ENCODE results near the gene TIMMDC1. TPM values are rescaled to one million over a fixed set of nuclear protein-coding genes. Genes with fewer than 3 reads are reported as not detected.

The TIMMDC1 gene
- total and polyA plus RNA-seq, 9 of the 15 experiments (the other 6 are each of a cell fraction or from before 2014, with no cell fraction given): 62.1 to 226 (median 86.6) TPM

DNA sequence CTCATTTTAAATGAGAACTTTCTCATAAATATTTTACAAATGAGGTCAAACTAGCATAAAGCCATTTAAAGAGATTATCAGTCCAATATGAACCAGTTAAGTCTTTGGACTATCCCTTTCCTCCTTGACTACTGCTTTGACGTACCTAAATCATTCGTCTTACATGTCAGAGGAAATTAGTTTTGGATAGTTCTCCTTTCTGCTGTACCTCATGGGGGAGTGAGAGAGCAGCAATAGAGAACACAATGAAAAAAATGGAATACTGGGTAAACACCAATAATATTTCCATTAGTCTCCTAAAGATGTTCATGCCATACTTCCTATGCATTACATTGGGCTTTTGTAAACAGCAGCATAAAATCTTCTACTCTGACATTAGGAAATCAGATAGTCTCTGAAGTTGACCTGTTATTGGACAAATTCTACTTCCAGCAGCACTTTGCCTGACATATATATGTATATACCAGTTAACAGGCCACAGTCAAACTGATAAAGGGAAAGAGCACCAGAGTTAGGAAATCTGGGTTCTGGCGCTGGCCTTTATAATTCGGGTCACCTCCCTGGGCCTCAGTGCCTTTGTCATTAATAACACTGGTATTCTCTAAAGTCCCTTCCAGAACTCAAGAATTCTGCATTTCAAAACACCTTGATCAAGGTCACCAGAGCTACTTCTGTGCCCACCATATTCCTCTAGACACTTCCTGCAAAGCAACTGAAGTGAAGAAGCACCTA is 26.8 kb downstream of the TIMMDC1 start (continued):
- TF ChIP-seq, protein P1, sequence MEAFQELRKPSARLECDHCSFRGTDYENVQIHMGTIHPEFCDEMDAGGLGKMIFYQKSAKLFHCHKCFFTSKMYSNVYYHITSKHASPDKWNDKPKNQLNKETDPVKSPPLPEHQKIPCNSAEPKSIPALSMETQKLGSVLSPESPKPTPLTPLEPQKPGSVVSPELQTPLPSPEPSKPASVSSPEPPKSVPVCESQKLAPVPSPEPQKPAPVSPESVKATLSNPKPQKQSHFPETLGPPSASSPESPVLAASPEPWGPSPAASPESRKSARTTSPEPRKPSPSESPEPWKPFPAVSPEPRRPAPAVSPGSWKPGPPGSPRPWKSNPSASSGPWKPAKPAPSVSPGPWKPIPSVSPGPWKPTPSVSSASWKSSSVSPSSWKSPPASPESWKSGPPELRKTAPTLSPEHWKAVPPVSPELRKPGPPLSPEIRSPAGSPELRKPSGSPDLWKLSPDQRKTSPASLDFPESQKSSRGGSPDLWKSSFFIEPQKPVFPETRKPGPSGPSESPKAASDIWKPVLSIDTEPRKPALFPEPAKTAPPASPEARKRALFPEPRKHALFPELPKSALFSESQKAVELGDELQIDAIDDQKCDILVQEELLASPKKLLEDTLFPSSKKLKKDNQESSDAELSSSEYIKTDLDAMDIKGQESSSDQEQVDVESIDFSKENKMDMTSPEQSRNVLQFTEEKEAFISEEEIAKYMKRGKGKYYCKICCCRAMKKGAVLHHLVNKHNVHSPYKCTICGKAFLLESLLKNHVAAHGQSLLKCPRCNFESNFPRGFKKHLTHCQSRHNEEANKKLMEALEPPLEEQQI (IDR thresholded peaks at IDR 0.05): no peak
- TF ChIP-seq, protein P2, sequence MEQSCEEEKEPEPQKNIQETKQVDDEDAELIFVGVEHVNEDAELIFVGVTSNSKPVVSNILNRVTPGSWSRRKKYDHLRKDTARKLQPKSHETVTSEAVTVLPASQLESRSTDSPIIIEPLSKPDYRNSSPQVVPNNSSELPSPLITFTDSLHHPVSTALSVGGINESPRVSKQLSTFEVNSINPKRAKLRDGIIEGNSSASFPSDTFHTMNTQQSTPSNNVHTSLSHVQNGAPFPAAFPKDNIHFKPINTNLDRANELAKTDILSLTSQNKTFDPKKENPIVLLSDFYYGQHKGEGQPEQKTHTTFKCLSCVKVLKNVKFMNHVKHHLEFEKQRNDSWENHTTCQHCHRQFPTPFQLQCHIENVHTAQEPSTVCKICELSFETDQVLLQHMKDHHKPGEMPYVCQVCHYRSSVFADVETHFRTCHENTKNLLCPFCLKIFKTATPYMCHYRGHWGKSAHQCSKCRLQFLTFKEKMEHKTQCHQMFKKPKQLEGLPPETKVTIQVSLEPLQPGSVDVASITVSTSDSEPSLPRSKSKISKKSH (CRISPR knock-in tag; IDR thresholded peaks at IDR 0.05): no peak
- TF ChIP-seq, protein P3, sequence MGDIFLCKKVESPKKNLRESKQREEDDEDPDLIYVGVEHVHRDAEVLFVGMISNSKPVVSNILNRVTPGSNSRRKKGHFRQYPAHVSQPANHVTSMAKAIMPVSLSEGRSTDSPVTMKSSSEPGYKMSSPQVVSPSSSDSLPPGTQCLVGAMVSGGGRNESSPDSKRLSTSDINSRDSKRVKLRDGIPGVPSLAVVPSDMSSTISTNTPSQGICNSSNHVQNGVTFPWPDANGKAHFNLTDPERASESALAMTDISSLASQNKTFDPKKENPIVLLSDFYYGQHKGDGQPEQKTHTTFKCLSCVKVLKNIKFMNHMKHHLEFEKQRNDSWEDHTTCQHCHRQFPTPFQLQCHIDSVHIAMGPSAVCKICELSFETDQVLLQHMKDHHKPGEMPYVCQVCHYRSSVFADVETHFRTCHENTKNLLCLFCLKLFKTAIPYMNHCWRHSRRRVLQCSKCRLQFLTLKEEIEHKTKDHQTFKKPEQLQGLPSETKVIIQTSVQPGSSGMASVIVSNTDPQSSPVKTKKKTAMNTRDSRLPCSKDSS (IDR thresholded peaks at IDR 0.05; ENCODE audit: low read depth, partially characterized antibody): no peak
- no peak for TF ChIP-seq MCM2 (IDR thresholded peaks at IDR 0.05; ENCODE audit: low read depth)
- TF ChIP-seq NFRKB (IDR thresholded peaks at IDR 0.05; ENCODE audit: low read depth): no peak
- peak; percentile 77 for TF ChIP-seq ZNF384 (IDR thresholded peaks at IDR 0.05; ENCODE audit: low read depth, low read length)
- TF ChIP-seq PML (IDR thresholded peaks at IDR 0.05; ENCODE audit: low read length): no peak
- TF ChIP-seq, protein P4, sequence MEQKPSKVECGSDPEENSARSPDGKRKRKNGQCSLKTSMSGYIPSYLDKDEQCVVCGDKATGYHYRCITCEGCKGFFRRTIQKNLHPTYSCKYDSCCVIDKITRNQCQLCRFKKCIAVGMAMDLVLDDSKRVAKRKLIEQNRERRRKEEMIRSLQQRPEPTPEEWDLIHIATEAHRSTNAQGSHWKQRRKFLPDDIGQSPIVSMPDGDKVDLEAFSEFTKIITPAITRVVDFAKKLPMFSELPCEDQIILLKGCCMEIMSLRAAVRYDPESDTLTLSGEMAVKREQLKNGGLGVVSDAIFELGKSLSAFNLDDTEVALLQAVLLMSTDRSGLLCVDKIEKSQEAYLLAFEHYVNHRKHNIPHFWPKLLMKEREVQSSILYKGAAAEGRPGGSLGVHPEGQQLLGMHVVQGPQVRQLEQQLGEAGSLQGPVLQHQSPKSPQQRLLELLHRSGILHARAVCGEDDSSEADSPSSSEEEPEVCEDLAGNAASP (IDR thresholded peaks at IDR 0.05): no peak
- TF ChIP-seq, protein P5, sequence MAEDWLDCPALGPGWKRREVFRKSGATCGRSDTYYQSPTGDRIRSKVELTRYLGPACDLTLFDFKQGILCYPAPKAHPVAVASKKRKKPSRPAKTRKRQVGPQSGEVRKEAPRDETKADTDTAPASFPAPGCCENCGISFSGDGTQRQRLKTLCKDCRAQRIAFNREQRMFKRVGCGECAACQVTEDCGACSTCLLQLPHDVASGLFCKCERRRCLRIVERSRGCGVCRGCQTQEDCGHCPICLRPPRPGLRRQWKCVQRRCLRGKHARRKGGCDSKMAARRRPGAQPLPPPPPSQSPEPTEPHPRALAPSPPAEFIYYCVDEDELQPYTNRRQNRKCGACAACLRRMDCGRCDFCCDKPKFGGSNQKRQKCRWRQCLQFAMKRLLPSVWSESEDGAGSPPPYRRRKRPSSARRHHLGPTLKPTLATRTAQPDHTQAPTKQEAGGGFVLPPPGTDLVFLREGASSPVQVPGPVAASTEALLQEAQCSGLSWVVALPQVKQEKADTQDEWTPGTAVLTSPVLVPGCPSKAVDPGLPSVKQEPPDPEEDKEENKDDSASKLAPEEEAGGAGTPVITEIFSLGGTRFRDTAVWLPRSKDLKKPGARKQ (CRISPR knock-in tag; IDR thresholded peaks at IDR 0.05): no peak
- no peak for TF ChIP-seq ZNF354B (CRISPR knock-in tag; IDR thresholded peaks at IDR 0.05)
- no peak for TF ChIP-seq ZNF133 (CRISPR knock-in tag; IDR thresholded peaks at IDR 0.05)
- no peak for TF ChIP-seq ZNF561 (CRISPR knock-in tag; conservative IDR thresholded peaks at IDR 0.05)
- no peak for TF ChIP-seq NR2C1 (IDR thresholded peaks at IDR 0.05)
- TF ChIP-seq NR2C1 (tag; IDR thresholded peaks at IDR 0.05): no peak
- peak; percentile 58 to 70 for TF ChIP-seq RAD21 (CRISPR knock-in tag; conservative IDR thresholded peaks at IDR 0.05 in 1 of 2, IDR thresholded peaks at IDR 0.05 in 1 of 2)
